ENCODE measurements around the gene DLGAP1.

DLGAP1 gene

GRCh38 chr18:4004183-4004829 lies 450.8 kb downstream of the DLGAP1 start:
- no peak for FAIRE-seq
- no peak for DNase-seq (ENCODE audit: low spot score)

- FAIRE-seq (peak; percentile 60), DNase-seq (ENCODE audit: low spot score) (peak; percentile 13)
Observed at GRCh38 chr18:3998698-3999333, 456.3 kb downstream of the DLGAP1 start.

- FAIRE-seq: peak; percentile 82
- DNase-seq (ENCODE audit: low spot score): peak; percentile 9
Observed at GRCh38 chr18:3995476-3996102, 459.5 kb downstream of the DLGAP1 start.

GRCh38 chr18:3993941-3994687 lies 461.0 kb downstream of the DLGAP1 start:
- no peak for FAIRE-seq
- no peak for DNase-seq (ENCODE audit: low spot score)

- DNase-seq (ENCODE audit: low spot score) (no peak), FAIRE-seq (no peak)
Observed at GRCh38 chr18:3985664-3986063, 469.4 kb downstream of the DLGAP1 start.

GRCh38 chr18:3985020-3985419 lies 470.1 kb downstream of the DLGAP1 start:
- DNase-seq (ENCODE audit: low spot score): no peak

GRCh38 chr18:3984163-3984757 lies 470.8 kb downstream of the DLGAP1 start:
- DNase-seq (ENCODE audit: low spot score): peak; percentile 27
- FAIRE-seq: no peak

More at GRCh38 chr18:3985020-3985419, 470.1 kb downstream of the DLGAP1 start:
- FAIRE-seq: no peak

GRCh38 chr18:3983351-3983969 lies 471.6 kb downstream of the DLGAP1 start:
- peak; percentile 20 for FAIRE-seq
- peak; percentile 47 for DNase-seq (ENCODE audit: low spot score)

GRCh38 chr18:3982541-3982940 lies 472.6 kb downstream of the DLGAP1 start:
- no peak for FAIRE-seq
- DNase-seq (ENCODE audit: low spot score): no peak

GRCh38 chr18:3979024-3979423 lies 476.1 kb downstream of the DLGAP1 start:
- DNase-seq (ENCODE audit: low spot score): no peak
- no peak for FAIRE-seq

- FAIRE-seq: no peak
Observed at GRCh38 chr18:3973191-3973850, 481.8 kb downstream of the DLGAP1 start.

GRCh38 chr18:3972291-3972930 lies 482.7 kb downstream of the DLGAP1 start:
- DNase-seq (ENCODE audit: low spot score) (no peak), FAIRE-seq (no peak)

More at GRCh38 chr18:3973191-3973850, 481.8 kb downstream of the DLGAP1 start:
- no peak for DNase-seq (ENCODE audit: low spot score)

GRCh38 chr18:3970929-3971328 lies 484.2 kb downstream of the DLGAP1 start:
- FAIRE-seq: no peak
- no peak for DNase-seq (ENCODE audit: low spot score)

- FAIRE-seq: no peak
- DNase-seq (ENCODE audit: low spot score): no peak
Observed at GRCh38 chr18:3967359-3968180, 487.5 kb downstream of the DLGAP1 start.

GRCh38 chr18:3966642-3967358 lies 488.3 kb downstream of the DLGAP1 start:
- FAIRE-seq: peak; percentile 62

GRCh38 chr18:3966246-3966641 lies 488.9 kb downstream of the DLGAP1 start:
- FAIRE-seq (no peak), DNase-seq (ENCODE audit: low spot score) (no peak)

More at GRCh38 chr18:3966642-3967358, 488.3 kb downstream of the DLGAP1 start:
- DNase-seq (ENCODE audit: low spot score): peak; percentile 72

- no peak for DNase-seq (ENCODE audit: low spot score)
- no peak for FAIRE-seq
Observed at GRCh38 chr18:3960977-3961376, 494.1 kb downstream of the DLGAP1 start.

GRCh38 chr18:3960142-3960541 lies 495.0 kb downstream of the DLGAP1 start:
- DNase-seq (ENCODE audit: low spot score): no peak
- no peak for FAIRE-seq
